GM18867 (cell line): ENCODE data around the gene HNRNPM.

ENCODE experiments used
- ATAC-seq: cut with Tn5 transposase; IDR thresholded peaks from one replicate; pipeline ENCODE4 v1.9.1; 2021; ENCODE audit warnings: mild to moderate bottlenecking, moderate library complexity; ENCODE audit not compliant: unreplicated experiment

The HNRNPM gene

GRCh38 chr19:8459520-8460270, 14.9 kb downstream of the HNRNPM start:
- ATAC-seq: no peak

GRCh38 chr19:8460516-8461298, 15.9 kb downstream of the HNRNPM start:
- ATAC-seq: no peak

GRCh38 chr19:8461376-8461775, 16.6 kb downstream of the HNRNPM start:
- ATAC-seq: no peak

- ATAC-seq: no peak
Observed at GRCh38 chr19:8461891-8462290, 17.1 kb downstream of the HNRNPM start.

GRCh38 chr19:8462571-8462970, 17.8 kb downstream of the HNRNPM start:
- ATAC-seq: no peak

GRCh38 chr19:8463365-8463764, 18.6 kb downstream of the HNRNPM start:
- no peak for ATAC-seq

- no peak for ATAC-seq
Observed at GRCh38 chr19:8466018-8466417, 21.2 kb downstream of the HNRNPM start.

GRCh38 chr19:8468124-8468523, 23.3 kb downstream of the HNRNPM start:
- ATAC-seq: no peak

- no peak for ATAC-seq
Observed at GRCh38 chr19:8468761-8469373, 24.1 kb downstream of the HNRNPM start.

GRCh38 chr19:8469613-8470368, 25.0 kb downstream of the HNRNPM start:
- ATAC-seq: no peak

GRCh38 chr19:8473648-8474476, 29.1 kb downstream of the HNRNPM start:
- ATAC-seq: peak; percentile 67

GRCh38 chr19:8475005-8475404, 30.2 kb downstream of the HNRNPM start:
- no peak for ATAC-seq

- no peak for ATAC-seq
Observed at GRCh38 chr19:8476524-8476923, 31.7 kb downstream of the HNRNPM start.

- no peak for ATAC-seq
Observed at GRCh38 chr19:8477889-8478288, 33.1 kb downstream of the HNRNPM start.

GRCh38 chr19:8478598-8478997, 33.8 kb downstream of the HNRNPM start:
- ATAC-seq: no peak

- ATAC-seq: no peak
Observed at GRCh38 chr19:8481201-8481600, 36.4 kb downstream of the HNRNPM start.

GRCh38 chr19:8481616-8482015, 36.8 kb downstream of the HNRNPM start:
- no peak for ATAC-seq

GRCh38 chr19:8482696-8483095, 37.9 kb downstream of the HNRNPM start:
- no peak for ATAC-seq

GRCh38 chr19:8483165-8483564, 38.4 kb downstream of the HNRNPM start:
- ATAC-seq: no peak

GRCh38 chr19:8484331-8484894, 39.6 kb downstream of the HNRNPM start:
- ATAC-seq: no peak
